GM18511 (cell line): ENCODE measurements around the gene ACVRL1.

Experiments
- ATAC-seq: cut with Tn5 transposase; IDR thresholded peaks from one replicate; pipeline ENCODE4 v1.9.1; 2021; ENCODE audit warnings: mild to moderate bottlenecking, moderate library complexity; ENCODE audit not compliant: unreplicated experiment

The ACVRL1 gene

DNA sequence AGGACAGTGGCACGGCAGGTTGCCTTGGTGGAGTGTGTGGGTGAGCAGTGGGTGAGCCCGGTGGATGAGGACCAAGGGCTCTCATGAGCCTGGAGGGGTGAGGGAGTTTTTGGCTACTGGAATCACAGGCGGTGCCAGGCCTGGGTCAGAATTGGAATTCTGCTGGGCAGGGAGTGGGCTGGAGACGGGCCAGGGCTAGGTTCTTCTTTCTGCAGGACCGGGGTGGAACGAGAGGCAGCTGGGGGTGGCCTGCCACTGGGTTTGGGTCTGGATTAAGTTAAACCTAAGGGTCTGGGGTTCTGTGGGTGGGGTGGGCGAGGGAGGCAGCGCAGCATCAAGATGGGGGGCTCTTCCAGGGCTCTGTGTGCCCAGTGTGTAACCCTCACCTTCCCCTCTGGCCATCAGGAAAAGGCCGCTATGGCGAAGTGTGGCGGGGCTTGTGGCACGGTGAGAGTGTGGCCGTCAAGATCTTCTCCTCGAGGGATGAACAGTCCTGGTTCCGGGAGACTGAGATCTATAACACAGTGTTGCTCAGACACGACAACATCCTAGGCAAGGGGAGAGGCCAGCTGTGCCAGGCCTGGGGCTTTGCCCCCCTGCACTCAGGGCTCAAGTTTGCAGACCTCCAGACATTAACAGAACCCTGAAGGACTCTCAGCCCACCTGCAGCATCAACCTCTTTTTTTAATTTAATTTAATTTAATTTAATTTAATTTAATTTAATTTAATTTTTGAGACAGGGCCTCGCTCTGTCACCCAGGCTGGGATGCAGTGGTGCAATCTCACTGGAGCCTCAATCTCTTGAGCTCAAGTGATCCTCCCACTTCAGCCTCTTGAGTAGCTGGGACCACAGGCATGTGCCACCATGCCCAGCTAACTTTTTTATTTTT lies 7.0 kb downstream of the ACVRL1 start:
- no peak for ATAC-seq

DNA sequence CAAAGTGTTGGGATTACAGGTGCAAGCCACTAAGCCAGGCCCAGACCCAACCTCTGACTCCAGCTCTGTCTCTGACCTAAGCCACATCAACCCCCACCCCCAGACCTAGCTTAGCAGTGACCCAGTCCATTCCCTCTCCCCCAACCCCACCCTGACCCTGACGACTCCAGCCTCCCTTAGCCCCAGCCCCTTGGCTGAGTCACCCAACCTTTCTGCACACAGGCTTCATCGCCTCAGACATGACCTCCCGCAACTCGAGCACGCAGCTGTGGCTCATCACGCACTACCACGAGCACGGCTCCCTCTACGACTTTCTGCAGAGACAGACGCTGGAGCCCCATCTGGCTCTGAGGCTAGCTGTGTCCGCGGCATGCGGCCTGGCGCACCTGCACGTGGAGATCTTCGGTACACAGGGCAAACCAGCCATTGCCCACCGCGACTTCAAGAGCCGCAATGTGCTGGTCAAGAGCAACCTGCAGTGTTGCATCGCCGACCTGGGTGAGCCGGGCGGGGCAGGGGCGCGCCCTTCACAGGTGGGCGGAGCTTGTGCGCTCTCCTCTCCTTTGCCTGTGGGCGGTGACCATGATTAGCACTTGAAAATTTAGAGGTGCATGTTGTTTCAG lies 7.8 kb downstream of the ACVRL1 start:
- no peak for ATAC-seq

- ATAC-seq = no peak
These were observed 8.6 kb downstream of the ACVRL1 start for GRCh38 chr12:51915951-51916350.

- no peak for ATAC-seq
These were observed 9.8 kb downstream of the ACVRL1 start for GRCh38 chr12:51917041-51917590.

GRCh38 chr12:51917746-51918453 lies 10.6 kb downstream of the ACVRL1 start:
- no peak for ATAC-seq

DNA sequence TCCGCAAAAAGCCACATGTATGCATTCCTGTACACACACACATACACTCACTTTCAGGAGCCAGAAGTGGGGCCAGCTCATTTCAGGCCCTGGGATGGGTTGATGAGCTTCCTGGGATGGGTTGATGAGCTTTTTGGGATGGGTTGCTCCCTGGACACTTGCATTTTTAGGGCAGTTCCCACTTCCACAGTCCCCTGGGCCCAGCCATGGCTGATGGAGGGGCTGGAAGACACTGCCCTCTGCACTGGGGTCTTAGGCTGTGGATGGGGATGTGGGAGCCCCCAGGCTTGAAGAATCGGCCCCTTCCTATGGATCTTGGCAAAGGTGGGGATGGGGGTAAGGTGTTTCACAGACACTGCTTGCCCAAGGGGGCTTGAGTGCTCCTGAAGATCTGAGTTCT lies 12.7 kb downstream of the ACVRL1 start:
- ATAC-seq = no peak

GRCh38 chr12:51921017-51921725 lies 13.9 kb downstream of the ACVRL1 start:
- ATAC-seq = no peak

- no peak for ATAC-seq
These were observed 14.8 kb downstream of the ACVRL1 start for GRCh38 chr12:51922146-51922545.

GRCh38 chr12:51922762-51923505 lies 15.6 kb downstream of the ACVRL1 start:
- ATAC-seq = no peak

DNA sequence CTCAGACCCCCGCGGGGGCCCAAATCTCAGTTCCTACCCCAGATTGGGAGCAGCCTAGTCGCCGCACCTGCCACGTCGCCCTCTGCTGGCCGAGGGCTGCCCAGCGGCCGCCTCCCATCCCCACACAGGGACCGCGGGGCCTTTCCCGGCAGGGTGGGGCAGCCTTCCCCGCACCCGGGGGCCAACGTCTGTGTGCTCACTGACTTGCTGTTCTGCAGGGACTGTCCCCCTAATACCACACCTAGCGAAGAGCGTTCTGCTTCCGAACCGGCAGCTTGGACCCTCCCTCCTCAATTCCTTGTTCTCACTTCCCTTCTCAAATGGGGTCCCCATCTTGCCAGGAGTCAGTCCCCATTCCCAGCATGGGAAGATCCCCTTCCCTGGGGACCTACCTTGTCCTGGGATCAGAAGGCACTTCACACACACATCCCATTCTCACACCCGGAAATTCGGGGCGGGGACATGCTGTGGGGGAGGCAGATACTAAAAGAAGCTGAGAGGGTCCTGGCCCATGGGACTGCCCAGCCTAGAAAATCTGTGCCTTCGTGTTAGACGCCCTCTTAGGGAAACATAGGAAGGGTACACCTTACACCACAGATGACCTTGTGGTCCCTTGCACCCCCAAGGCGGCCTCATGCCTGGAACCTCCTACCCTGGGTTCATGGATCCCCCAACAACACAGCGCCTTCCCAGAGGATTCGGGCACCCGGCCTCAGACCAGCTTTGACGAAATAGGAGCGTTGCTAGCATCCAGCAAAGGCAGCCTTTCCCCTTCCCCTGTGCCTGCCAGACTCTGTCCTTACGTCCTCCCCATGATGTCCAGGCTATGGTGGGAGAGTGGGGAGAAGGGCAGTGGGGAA lies 16.4 kb downstream of the ACVRL1 start:
- ATAC-seq = no peak

DNA sequence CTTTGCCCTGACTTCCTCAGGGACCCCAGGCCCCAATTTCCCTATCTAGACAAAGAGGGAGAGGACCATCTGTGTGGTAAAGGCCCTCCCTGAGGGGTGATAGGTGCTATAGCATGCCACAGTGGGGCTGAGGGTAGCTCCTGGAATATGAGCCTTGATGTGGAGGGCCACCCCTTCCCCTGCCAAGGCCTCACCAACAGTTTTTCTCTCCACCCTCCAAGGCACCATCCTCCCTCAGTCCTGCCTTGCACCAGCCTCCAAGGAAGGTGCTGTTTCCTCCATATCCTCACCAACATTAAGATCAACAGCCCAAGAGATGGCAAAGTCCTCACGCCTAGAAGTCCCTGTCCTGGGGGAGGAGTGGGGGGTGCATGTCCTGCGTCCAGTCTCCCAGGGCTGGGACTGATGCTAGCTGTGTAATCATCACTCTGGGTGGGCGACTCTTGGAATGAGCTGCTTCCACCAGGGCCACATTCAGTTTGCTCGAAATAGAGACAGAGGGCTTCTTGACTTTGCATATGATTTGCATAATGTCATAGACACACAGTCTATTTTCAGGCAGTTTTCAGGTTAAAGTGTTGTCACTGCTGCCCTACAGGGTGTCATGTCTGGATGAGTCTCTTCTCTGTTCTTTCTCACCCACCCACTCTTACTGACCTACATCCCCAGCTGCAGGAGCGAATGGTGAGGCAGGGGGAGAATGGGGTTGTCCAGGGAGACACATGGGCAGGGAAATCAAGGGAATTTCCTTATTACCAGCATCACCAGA lies 17.4 kb downstream of the ACVRL1 start:
- ATAC-seq = peak; percentile 62

DNA sequence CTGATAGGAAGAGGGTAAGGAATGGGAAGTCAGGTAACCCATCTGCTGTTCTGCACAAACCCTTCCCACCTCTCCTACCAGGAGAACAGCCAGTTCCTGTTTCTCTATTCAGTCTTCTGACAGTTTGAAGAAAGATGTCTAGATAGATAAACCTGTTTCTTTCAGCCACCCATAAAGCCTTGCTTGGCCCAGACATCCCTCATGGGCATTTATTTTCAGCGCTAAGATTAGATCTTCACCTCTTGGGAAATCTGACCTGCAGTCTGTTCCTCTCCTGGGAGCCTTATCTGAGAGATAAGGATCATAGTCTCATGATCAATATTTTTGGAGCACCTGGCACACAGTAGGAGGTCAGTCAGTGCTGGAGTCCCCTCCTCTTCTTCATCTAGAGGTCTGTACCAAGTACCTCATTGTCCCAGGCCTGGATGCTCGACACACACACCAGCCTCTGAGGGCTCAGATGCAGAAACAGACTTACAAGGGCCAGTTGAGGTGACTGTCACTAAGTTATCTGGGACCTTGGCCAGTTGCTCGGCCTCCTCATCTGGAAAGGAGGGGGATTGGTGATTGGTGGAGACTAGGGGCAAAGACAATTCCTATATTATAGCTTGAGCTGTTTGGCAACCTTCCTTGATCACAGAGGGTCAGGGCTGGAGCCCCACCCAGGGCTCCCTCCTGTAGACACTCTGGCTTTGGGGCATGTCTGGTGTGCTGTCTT lies 18.2 kb downstream of the ACVRL1 start:
- no peak for ATAC-seq

GRCh38 chr12:51926064-51926632 lies 18.8 kb downstream of the ACVRL1 start:
- no peak for ATAC-seq

DNA sequence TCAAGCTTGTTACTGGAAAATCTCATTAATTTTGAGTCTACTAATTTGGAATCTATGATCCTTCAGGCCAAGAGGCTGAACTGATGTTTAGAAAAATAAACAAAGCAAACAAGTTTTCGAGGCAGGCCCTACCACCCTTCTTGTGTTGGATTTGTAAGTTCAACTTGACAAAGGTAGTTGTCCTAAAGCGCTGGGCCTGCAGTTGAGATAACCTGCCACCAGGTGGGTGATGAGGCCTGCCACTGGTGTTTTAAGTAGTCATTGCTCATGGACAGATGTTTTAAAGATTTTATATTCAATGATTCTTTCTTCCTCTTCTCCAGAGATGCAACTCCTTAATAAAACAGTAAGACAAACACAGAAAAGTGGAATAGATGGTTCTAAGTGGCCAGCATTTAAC lies 19.4 kb downstream of the ACVRL1 start:
- ATAC-seq = no peak

DNA sequence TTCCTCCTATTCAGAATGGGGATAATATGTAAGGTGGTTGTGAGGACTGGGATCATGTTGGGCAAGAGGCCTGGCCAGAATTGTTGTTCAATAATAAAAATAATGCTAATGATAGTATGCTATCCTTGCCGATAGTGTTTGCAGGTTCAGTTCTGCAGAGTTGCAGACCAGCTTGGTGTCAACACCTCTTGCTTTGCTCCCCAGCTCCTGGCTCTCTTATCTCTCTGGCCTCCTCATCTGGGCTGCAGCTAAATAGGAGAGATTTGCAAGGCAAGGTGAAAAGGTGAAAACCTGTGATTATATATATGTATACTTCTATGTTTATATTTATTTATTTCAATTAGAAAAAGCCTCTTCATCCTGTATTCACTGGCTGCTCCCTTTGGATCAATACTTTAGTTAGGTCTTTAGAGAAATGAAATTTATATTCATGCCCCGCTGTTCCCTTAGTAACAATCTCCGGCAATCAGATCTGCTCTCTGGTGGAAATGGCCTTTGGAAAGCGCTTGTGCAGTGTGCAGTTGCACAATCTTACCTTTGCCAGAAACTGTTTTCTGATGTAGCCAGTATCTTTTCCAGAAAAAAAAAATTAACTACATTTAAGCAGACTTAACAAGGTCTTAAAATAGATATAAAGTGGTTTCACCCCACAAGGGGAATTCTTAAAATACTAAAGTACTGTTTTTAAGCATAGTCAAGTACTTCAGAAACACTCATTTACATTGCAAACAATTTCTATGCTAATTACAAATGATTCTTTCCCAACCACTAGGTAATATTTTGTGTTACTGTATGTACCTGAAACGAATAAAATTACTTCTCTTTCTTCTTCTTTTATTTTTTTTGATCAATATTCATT lies 25.1 kb downstream of the ACVRL1 start:
- ATAC-seq = no peak

DNA sequence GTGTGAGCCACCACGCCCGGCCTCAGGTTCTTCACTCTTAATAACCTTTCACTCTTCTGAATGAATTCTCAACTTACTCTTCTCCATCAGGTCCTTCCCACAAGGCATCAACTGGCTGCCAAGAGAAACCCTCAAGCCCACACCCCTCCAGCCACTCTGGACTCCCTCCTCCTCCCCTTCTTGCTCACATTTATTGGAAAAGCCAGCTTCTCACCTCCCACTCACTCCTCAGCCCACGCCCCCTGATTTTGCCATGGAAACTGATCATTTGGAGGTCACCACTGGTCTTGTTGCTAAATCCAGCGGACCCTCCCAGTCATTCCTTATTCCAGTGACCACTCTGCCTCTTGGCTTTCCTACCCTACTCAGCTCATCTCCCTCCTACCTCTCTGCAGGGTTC lies 26.8 kb downstream of the ACVRL1 start:
- no peak for ATAC-seq

DNA sequence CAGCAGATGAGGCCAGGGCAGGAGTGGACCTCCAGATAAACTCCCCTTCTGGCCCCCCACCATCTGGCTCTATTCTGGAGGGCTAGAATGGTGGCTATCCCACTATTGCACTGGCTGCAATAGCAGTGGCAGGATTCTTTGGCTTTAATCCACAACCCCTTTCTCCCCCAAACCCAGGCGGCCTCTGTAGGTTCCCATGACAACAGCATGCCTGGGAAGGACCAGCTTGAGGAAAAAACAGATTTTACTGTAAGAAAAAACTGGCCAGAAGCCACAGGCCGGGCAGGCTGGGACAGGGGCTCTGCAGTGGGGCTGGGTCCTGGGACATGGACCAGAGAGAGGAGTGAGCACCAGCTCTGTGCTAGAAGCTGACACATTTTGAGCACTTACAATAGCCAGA lies 30.6 kb downstream of the ACVRL1 start:
- no peak for ATAC-seq
